ENCODE measurements around the gene LEP.

LEP gene

GRCh38 chr7:128268233-128268632 lies 27.2 kb downstream of the LEP start:
- DNase-seq (ENCODE audit: low spot score): no peak
- no peak for TF ChIP-seq CTCF (IDR thresholded peaks at IDR 0.05; ENCODE audit: extremely low read depth, insufficient read depth, missing control alignments)
- in situ Hi-C loops (cut with MboI; ENCODE audit: low pct_unique_long_range_greater_than_20kb, low sequenced_read_pairs, unreplicated experiment): no loop called here

- DNase-seq (ENCODE audit: low spot score): no peak
- in situ Hi-C loops (cut with MboI; ENCODE audit: low pct_unique_long_range_greater_than_20kb, low sequenced_read_pairs, unreplicated experiment): no loop called here
- TF ChIP-seq CTCF (IDR thresholded peaks at IDR 0.05; ENCODE audit: extremely low read depth, insufficient read depth, missing control alignments): no peak
Measured at GRCh38 chr7:128270826-128271272, 29.8 kb downstream of the LEP start.

- TF ChIP-seq CTCF (IDR thresholded peaks at IDR 0.05; ENCODE audit: extremely low read depth, insufficient read depth, missing control alignments): no peak
- no peak for DNase-seq (ENCODE audit: low spot score)
- in situ Hi-C loops (cut with MboI; ENCODE audit: low pct_unique_long_range_greater_than_20kb, low sequenced_read_pairs, unreplicated experiment): no loop called here
Measured at GRCh38 chr7:128271471-128271941, 30.4 kb downstream of the LEP start.

GRCh38 chr7:128271942-128272481 lies 30.9 kb downstream of the LEP start:
- DNase-seq (ENCODE audit: low spot score): no peak
- in situ Hi-C loops (cut with MboI; ENCODE audit: low pct_unique_long_range_greater_than_20kb, low sequenced_read_pairs, unreplicated experiment): no loop called here
- TF ChIP-seq CTCF (IDR thresholded peaks at IDR 0.05; ENCODE audit: extremely low read depth, insufficient read depth, missing control alignments): no peak

GRCh38 chr7:128274246-128274883 lies 33.3 kb downstream of the LEP start:
- no peak for DNase-seq (ENCODE audit: low spot score)
- no peak for TF ChIP-seq CTCF (IDR thresholded peaks at IDR 0.05; ENCODE audit: extremely low read depth, insufficient read depth, missing control alignments)
- in situ Hi-C loops (cut with MboI; ENCODE audit: low pct_unique_long_range_greater_than_20kb, low sequenced_read_pairs, unreplicated experiment): no loop called here

GRCh38 chr7:128274884-128275603 lies 34.0 kb downstream of the LEP start:
- in situ Hi-C loops (cut with MboI; ENCODE audit: low pct_unique_long_range_greater_than_20kb, low sequenced_read_pairs, unreplicated experiment): no loop called here
- no peak for TF ChIP-seq CTCF (IDR thresholded peaks at IDR 0.05; ENCODE audit: extremely low read depth, insufficient read depth, missing control alignments)
- no peak for DNase-seq (ENCODE audit: low spot score)

Data from GM13977 (cell line).